Measurements from ENCODE around the gene VPS37B. TPM values are rescaled to one million over a fixed set of nuclear protein-coding genes. Genes with fewer than 3 reads are reported as not detected.

VPS37B gene
- total RNA-seq, 1 donor from 2014 or later: 24.4 TPM

DNA sequence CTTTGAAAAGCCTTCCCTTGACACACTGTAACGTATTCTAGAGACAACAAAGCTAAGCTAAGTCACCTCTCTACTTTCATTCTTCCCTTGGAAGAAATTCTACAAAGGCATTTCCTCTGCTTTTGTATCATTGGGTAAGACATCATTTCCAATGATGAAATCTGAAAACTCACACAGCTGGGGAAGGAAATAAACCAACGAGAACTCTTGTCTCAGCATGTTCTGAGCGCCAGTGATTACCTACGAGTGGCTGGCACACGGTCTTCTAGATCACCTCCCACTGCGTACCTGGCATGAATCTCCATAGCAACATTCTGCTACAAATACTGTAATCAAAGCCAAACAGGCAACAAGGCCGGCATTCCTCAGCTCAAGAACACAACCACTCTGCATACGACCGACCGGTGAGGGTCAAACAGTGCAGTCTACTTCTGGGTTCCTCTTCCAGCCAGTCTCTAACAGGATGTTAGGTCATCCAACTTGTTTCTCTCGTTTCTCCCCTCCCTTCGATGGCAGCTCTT lies 7.6 kb downstream of the VPS37B start:
- TF ChIP-seq, protein P1, sequence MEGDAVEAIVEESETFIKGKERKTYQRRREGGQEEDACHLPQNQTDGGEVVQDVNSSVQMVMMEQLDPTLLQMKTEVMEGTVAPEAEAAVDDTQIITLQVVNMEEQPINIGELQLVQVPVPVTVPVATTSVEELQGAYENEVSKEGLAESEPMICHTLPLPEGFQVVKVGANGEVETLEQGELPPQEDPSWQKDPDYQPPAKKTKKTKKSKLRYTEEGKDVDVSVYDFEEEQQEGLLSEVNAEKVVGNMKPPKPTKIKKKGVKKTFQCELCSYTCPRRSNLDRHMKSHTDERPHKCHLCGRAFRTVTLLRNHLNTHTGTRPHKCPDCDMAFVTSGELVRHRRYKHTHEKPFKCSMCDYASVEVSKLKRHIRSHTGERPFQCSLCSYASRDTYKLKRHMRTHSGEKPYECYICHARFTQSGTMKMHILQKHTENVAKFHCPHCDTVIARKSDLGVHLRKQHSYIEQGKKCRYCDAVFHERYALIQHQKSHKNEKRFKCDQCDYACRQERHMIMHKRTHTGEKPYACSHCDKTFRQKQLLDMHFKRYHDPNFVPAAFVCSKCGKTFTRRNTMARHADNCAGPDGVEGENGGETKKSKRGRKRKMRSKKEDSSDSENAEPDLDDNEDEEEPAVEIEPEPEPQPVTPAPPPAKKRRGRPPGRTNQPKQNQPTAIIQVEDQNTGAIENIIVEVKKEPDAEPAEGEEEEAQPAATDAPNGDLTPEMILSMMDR (IDR thresholded peaks at IDR 0.05): no peak
- Mint-ChIP-seq H3K27ac (ENCODE audit: unreplicated experiment) (peak overlapping the region; percentile 67), H3K9me3 (ENCODE audit: low read depth) (no peaks in the 10 kb centered on the region), H3K36me3 (ENCODE audit: low read depth) (no peaks in the 10 kb centered on the region), H3K4me1 (ENCODE audit: low read depth) (peaks cover 75% of the 10 kb centered on the region), H3K27me3 (ENCODE audit: low read depth) (no peaks in the 10 kb centered on the region), H3K4me3 (ENCODE audit: unreplicated experiment) (peak overlapping the region; percentile 4)
- DNase-seq (ENCODE audit: low spot score): no peak

DNA sequence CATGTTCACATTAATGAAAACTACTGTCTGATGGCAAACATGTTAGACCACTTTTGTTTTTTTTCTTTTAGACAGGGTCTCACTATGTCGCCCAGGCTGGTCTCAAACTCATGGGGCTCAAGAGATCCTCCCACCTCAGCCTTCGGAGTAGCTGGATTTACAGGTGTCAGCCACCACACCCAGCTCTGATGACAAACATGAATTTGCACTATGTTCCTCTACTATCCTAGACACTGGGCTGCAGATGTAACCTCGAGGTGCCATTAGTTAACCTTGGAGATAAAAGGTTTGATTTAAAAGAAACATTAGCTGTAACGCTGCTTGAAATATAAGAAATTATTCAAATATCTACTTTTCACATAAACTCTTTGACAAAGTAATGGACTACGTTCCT lies 8.1 kb downstream of the VPS37B start:
- H3K27ac Mint-ChIP-seq (ENCODE audit: unreplicated experiment): peak overlapping the region; percentile 69

DNA sequence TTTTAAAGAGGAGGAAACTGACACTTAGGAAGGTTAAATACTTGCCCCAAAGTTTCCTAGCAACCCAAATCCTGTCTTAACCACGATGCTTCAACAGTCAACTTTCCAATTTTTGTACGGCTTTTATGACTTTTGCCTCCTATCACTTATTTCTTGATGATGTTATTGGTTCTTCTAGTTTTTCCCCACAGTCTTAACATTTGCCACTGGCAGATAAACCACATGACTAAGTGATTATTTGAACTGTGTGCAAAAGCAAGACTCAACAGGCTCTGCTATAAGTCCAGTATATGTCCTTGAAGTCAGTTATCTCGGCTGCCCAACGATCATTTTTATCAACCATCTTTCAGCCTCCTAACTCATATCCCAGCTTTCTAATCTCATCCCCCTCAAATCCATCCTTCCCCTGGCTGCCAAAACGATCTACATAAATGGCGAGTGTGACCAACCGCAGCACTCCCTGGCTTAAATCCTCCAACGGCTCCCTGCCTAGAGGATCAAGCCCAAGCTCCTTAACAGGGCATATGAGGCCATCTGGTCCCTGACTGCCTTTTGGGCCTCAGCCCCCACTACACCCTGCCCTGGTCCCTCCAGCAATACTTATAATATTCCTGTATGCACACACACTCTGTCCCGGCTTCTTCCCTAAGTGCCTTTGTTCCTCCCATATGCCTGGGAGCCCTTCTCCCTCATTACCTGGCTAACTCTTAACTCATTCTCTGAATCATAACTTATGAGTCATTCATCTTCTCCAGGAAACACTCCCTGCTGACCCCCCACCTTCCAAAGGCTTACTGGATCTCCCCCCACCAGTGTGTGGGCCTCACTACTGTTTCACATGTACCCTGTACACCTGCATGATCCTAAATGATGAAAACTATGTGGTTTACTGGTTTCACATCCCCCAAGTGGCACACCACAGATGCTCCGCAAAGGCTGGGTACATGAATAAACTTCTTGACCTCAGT lies 8.8 kb downstream of the VPS37B start:
- no peaks in the 10 kb centered on the region for H3K36me3 Mint-ChIP-seq (ENCODE audit: low read depth)
- no peak overlapping the region for H3K4me3 Mint-ChIP-seq (ENCODE audit: unreplicated experiment)
- peaks cover 65% of the 10 kb centered on the region for H3K4me1 Mint-ChIP-seq (ENCODE audit: low read depth)

More for the DNA sequence above, 8.1 kb downstream of the VPS37B start:
- no peaks in the 10 kb centered on the region for H3K9me3 Mint-ChIP-seq (ENCODE audit: low read depth)
- H3K27me3 Mint-ChIP-seq (ENCODE audit: low read depth): no peaks in the 10 kb centered on the region
- H3K36me3 Mint-ChIP-seq (ENCODE audit: low read depth): no peaks in the 10 kb centered on the region
- TF ChIP-seq, protein P1 (IDR thresholded peaks at IDR 0.05): no peak
- DNase-seq (ENCODE audit: low spot score): no peak
- peaks cover 72% of the 10 kb centered on the region for H3K4me1 Mint-ChIP-seq (ENCODE audit: low read depth)
- no peak overlapping the region for H3K4me3 Mint-ChIP-seq (ENCODE audit: unreplicated experiment)

DNA sequence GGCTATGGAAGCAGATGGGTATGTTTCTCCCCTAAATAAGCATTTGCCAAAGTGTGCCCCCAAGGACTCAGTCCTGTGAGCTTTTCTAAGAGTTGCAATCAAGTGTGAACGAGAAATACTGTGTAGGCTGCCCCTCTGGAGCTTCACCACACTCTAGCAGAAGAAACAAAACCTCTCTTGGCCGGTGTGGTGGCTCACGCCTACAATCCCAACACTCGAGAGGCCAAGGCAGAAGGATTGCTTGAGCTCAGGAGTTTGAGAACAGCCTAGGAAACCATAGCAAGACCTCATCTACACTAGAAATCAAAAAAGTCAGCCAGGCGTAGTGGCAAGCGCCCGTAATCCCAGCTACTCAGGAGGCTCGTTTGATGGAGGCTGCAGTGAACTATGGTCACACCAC lies 9.8 kb downstream of the VPS37B start:
- Mint-ChIP-seq H3K4me3 (ENCODE audit: unreplicated experiment) (no peak overlapping the region), H3K9me3 (ENCODE audit: low read depth) (no peaks in the 10 kb centered on the region), H3K27ac (ENCODE audit: unreplicated experiment) (no peak overlapping the region), H3K36me3 (ENCODE audit: low read depth) (no peaks in the 10 kb centered on the region), H3K4me1 (ENCODE audit: low read depth) (peaks cover 58% of the 10 kb centered on the region), H3K27me3 (ENCODE audit: low read depth) (no peaks in the 10 kb centered on the region)
- TF ChIP-seq, protein P1 (IDR thresholded peaks at IDR 0.05): no peak
- no peak for DNase-seq (ENCODE audit: low spot score)

More for the DNA sequence above, 8.8 kb downstream of the VPS37B start:
- TF ChIP-seq, protein P1 (IDR thresholded peaks at IDR 0.05): no peak
- no peaks in the 10 kb centered on the region for H3K27me3 Mint-ChIP-seq (ENCODE audit: low read depth)
- H3K9me3 Mint-ChIP-seq (ENCODE audit: low read depth): no peaks in the 10 kb centered on the region
- no peak for DNase-seq (ENCODE audit: low spot score)
- H3K27ac Mint-ChIP-seq (ENCODE audit: unreplicated experiment): peak overlapping the region; percentile 69

DNA sequence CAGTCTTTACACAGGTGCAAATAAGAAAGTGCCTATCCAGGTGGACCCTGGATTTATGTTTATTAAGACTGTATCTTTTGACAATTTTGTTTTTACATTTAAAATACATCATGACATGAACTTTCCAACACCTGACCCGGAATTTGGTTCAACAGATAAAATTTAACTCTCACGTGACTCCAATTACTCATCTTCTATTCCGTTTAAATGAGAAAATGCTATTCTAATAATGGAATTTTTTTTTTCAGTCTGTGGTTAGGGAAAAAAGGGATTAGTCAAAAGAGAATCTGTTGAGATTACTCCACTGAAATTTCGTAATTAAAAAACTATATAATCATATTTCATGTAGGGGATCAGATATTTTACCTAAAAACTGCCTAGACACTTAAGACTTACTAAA lies 11.1 kb downstream of the VPS37B start:
- no peaks in the 10 kb centered on the region for H3K9me3 Mint-ChIP-seq (ENCODE audit: low read depth)

More for the DNA sequence above, 11.1 kb downstream of the VPS37B start:
- TF ChIP-seq, protein P1 (IDR thresholded peaks at IDR 0.05): no peak
- H3K4me1 Mint-ChIP-seq (ENCODE audit: low read depth): peaks cover 64% of the 10 kb centered on the region
- no peaks in the 10 kb centered on the region for H3K27me3 Mint-ChIP-seq (ENCODE audit: low read depth)
- H3K27ac Mint-ChIP-seq (ENCODE audit: unreplicated experiment): no peak overlapping the region
- no peak overlapping the region for H3K4me3 Mint-ChIP-seq (ENCODE audit: unreplicated experiment)
- no peaks in the 10 kb centered on the region for H3K36me3 Mint-ChIP-seq (ENCODE audit: low read depth)
- DNase-seq (ENCODE audit: low spot score): no peak
